K562 (cell line): ENCODE data around the gene RARG. TPM values are rescaled to one million over a fixed set of nuclear protein-coding genes. Genes with fewer than 3 reads are reported as not detected.

Experiments
- CBFB ChIP-seq: sonication (generic); formaldehyde crosslinking; IDR thresholded peaks from 2 replicates; pipeline ENCODE4 v1.4.0; 2020; ENCODE audit warnings: mild to moderate bottlenecking, missing genetic modification reagents
- COPS2 ChIP-seq: fragments of 450-650 bp; conservative IDR thresholded peaks from 2 replicates; pipeline ENCODE4 v1.6.1; 2016; ENCODE audit warnings: mild to moderate bottlenecking, moderate library complexity
- FOXA3 ChIP-seq, 2 experiments: fragments of 450-650 bp in 1 of 2; sonication (generic) in 1 of 2; formaldehyde crosslinking; IDR thresholded peaks in 1 of 2; conservative IDR thresholded peaks in 1 of 2; 2 replicates each; pipeline versions ENCODE4 v1.4.0 to v1.8.0; 2020 to 2022; ENCODE audit warnings: mild to moderate bottlenecking in 2 of 2, missing genetic modification reagents in 1 of 2
- PHF20 ChIP-seq: fragments of 450-650 bp; IDR thresholded peaks from 2 replicates; pipeline ENCODE4 v1.6.1; 2018; ENCODE audit not compliant: partially characterized antibody
- WHSC1 ChIP-seq: IDR thresholded peaks from one replicate; pipeline ENCODE4 v1.6.1; 2012; ENCODE audit warnings: low read length, control low read depth, inconsistent platforms
- ZNF133 ChIP-seq: fragments of 250-450 bp; sonication (Bioruptor Pico); IDR thresholded peaks from 2 replicates; pipeline ENCODE4 v1.4.0; 2020; ENCODE audit warnings: mild to moderate bottlenecking
- polyA plus RNA-seq, 8 experiments: library from polyadenylated mRNA; depleted of rRNA in 4 of 8; stranded (reverse) in 5 of 8; unstranded in 3 of 8; fragments of >200 nt; fragmentation: Nextera tagmentation in 2 of 8; fragmentation: Illumina TruSeq in 1 of 8; extraction: Ambion mirVana in 2 of 8; extraction: Trizol in 1 of 8; gene quantifications; 2 replicates each; pipeline versions ENCODE4 v1.2.1 to v1.2.3, GENCODE V29; 2011 to 2014; ENCODE audit warnings: inconsistent platforms in 1 of 8, missing spikeins in 1 of 8
- total RNA-seq, 7 experiments: library from RNA; depleted of rRNA in 6 of 7; stranded (reverse); fragments of >200 nt in 6 of 7; fragmentation: Illumina TruSeq in 2 of 7; extraction: Trizol in 2 of 7; gene quantifications; 2 replicates each; pipeline versions ENCODE4 v1.2.1 to v1.2.3, GENCODE V29; 2011 to 2021; ENCODE audit warnings: low replicate concordance in 1 of 7
- TF ChIP-seq, protein P1 (sequence below), 3 experiments: IDR thresholded peaks in 2 of 3; conservative IDR thresholded peaks in 1 of 3; 2 replicates each; pipeline ENCODE4 v1.5.1; 2011 to 2012; ENCODE audit warnings: low read length in 3 of 3, mild to moderate bottlenecking in 3 of 3, control low read depth in 2 of 3, improper control_type of control experiment in 1 of 3, inconsistent platforms in 1 of 3, low read depth in 1 of 3, mixed read lengths in 1 of 3, moderate library complexity in 1 of 3; ENCODE audit not compliant: insufficient read depth in 2 of 3
- TF ChIP-seq, protein P2 (sequence below): fragments of 250-450 bp; sonication (Bioruptor Pico); IDR thresholded peaks from 2 replicates; pipeline ENCODE4 v1.5.0; 2022; ENCODE audit warnings: mild to moderate bottlenecking
- TF ChIP-seq, protein P3 (sequence below): fragments of 150-350 bp; conservative IDR thresholded peaks from 2 replicates; pipeline ENCODE4 v1.6.1; 2014; ENCODE audit warnings: low read length
- TF ChIP-seq, protein P4 (sequence below): sonication (generic); formaldehyde crosslinking; IDR thresholded peaks from 2 replicates; pipeline ENCODE4 v1.8.1; 2023; ENCODE audit warnings: mild to moderate bottlenecking, missing genetic modification reagents
- TF ChIP-seq, protein P5 (sequence below): sonication (generic); formaldehyde crosslinking; IDR thresholded peaks from 2 replicates; pipeline ENCODE4 v1.9.0; 2022; ENCODE audit warnings: mild to moderate bottlenecking, missing genetic modification reagents

Gene RARG
- total and polyA plus RNA-seq, 9 of the 15 experiments (the other 6 are each of a cell fraction or from before 2014, with no cell fraction given), result 0.18 to 7.6 (median 3.8) TPM

DNA sequence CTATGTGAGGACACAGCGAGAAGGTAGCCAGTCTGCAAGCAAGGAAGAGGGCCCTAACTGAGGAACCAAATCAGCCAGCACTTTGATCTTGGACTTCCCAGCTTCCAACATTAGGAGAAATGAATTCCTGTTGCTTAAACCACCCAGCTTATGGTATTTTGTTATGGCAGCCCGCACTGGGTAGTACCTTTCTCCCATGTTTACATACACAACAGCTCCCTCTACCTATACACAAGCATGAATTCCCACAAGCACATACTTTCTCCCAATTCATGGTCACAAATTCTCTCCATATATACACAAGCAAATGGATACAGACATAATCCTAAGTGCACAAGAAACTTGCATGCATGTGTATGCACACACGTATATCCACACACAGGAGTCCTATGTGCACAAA, 32.3 kb downstream of the RARG start (continued):
- TF ChIP-seq, protein P1, sequence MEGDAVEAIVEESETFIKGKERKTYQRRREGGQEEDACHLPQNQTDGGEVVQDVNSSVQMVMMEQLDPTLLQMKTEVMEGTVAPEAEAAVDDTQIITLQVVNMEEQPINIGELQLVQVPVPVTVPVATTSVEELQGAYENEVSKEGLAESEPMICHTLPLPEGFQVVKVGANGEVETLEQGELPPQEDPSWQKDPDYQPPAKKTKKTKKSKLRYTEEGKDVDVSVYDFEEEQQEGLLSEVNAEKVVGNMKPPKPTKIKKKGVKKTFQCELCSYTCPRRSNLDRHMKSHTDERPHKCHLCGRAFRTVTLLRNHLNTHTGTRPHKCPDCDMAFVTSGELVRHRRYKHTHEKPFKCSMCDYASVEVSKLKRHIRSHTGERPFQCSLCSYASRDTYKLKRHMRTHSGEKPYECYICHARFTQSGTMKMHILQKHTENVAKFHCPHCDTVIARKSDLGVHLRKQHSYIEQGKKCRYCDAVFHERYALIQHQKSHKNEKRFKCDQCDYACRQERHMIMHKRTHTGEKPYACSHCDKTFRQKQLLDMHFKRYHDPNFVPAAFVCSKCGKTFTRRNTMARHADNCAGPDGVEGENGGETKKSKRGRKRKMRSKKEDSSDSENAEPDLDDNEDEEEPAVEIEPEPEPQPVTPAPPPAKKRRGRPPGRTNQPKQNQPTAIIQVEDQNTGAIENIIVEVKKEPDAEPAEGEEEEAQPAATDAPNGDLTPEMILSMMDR (IDR thresholded peaks at IDR 0.05 in 2 of 3, conservative IDR thresholded peaks at IDR 0.05 in 1 of 3; ENCODE audit: insufficient read depth in 2 of 3, low read depth in 1 of 3, low read length in 3 of 3), result peak in 1 of 3 experiments; percentile 17; a peak in 1 of 6 replicates
- TF ChIP-seq, protein P2, sequence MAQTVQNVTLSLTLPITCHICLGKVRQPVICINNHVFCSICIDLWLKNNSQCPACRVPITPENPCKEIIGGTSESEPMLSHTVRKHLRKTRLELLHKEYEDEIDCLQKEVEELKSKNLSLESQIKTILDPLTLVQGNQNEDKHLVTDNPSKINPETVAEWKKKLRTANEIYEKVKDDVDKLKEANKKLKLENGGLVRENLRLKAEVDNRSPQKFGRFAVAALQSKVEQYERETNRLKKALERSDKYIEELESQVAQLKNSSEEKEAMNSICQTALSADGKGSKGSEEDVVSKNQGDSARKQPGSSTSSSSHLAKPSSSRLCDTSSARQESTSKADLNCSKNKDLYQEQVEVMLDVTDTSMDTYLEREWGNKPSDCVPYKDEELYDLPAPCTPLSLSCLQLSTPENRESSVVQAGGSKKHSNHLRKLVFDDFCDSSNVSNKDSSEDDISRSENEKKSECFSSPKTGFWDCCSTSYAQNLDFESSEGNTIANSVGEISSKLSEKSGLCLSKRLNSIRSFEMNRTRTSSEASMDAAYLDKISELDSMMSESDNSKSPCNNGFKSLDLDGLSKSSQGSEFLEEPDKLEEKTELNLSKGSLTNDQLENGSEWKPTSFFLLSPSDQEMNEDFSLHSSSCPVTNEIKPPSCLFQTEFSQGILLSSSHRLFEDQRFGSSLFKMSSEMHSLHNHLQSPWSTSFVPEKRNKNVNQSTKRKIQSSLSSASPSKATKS (CRISPR knock-in tag), result no peak
- TF ChIP-seq COPS2 (no peak), WHSC1 (no peak), ZNF133 (no peak), FOXA3 (CRISPR knock-in tag; conservative IDR thresholded peaks at IDR 0.05 in 1 of 2, IDR thresholded peaks at IDR 0.05 in 1 of 2) (peak in 1 of 2 experiments; percentile 32; a peak in 1 of 4 replicates), PHF20 (no peak), CBFB (CRISPR knock-in tag) (no peak)
- TF ChIP-seq, protein P3, sequence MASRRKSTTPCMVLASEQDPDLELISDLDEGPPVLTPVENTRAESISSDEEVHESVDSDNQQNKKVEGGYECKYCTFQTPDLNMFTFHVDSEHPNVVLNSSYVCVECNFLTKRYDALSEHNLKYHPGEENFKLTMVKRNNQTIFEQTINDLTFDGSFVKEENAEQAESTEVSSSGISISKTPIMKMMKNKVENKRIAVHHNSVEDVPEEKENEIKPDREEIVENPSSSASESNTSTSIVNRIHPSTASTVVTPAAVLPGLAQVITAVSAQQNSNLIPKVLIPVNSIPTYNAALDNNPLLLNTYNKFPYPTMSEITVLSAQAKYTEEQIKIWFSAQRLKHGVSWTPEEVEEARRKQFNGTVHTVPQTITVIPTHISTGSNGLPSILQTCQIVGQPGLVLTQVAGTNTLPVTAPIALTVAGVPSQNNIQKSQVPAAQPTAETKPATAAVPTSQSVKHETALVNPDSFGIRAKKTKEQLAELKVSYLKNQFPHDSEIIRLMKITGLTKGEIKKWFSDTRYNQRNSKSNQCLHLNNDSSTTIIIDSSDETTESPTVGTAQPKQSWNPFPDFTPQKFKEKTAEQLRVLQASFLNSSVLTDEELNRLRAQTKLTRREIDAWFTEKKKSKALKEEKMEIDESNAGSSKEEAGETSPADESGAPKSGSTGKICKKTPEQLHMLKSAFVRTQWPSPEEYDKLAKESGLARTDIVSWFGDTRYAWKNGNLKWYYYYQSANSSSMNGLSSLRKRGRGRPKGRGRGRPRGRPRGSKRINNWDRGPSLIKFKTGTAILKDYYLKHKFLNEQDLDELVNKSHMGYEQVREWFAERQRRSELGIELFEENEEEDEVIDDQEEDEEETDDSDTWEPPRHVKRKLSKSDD, result no peak
- TF ChIP-seq, protein P4, sequence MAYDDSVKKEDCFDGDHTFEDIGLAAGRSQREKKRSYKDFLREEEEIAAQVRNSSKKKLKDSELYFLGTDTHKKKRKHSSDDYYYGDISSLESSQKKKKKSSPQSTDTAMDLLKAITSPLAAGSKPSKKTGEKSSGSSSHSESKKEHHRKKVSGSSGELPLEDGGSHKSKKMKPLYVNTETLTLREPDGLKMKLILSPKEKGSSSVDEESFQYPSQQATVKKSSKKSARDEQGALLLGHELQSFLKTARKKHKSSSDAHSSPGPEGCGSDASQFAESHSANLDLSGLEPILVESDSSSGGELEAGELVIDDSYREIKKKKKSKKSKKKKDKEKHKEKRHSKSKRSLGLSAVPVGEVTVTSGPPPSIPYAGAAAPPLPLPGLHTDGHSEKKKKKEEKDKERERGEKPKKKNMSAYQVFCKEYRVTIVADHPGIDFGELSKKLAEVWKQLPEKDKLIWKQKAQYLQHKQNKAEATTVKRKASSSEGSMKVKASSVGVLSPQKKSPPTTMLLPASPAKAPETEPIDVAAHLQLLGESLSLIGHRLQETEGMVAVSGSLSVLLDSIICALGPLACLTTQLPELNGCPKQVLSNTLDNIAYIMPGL, result no peak
- TF ChIP-seq, protein P5, sequence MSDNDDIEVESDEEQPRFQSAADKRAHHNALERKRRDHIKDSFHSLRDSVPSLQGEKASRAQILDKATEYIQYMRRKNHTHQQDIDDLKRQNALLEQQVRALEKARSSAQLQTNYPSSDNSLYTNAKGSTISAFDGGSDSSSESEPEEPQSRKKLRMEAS (CRISPR knock-in tag), result no peak
